Loucy (cell line): Measurements from ENCODE around the gene MYRIP.

Experiments used
- H2AFZ ChIP-seq: fragments of 200-600 bp; sonication (generic); 2 replicates; pipeline ENCODE4 v1.6.0; 2016; ENCODE audit warnings: antibody characterized with exemption, mild to moderate bottlenecking, low read length, moderate library complexity
- H3F3A ChIP-seq: fragments of 200-600 bp; 2 replicates; pipeline ENCODE4 v1.6.0; 2016; ENCODE audit warnings: antibody characterized with exemption, low read depth, mild to moderate bottlenecking
- H3K27me3 ChIP-seq: fragments of 200-600 bp; sonication (generic); 2 replicates; pipeline ENCODE4 v1.6.1; 2014; ENCODE audit warnings: low read length, mild to moderate bottlenecking; ENCODE audit not compliant: insufficient read depth, poor library complexity, severe bottlenecking
- H3K36me3 ChIP-seq: fragments of 200-600 bp; sonication (generic); 2 replicates; pipeline ENCODE4 v1.6.1; 2016; ENCODE audit warnings: low read length; ENCODE audit not compliant: insufficient read depth
- H3K4me1 ChIP-seq: fragments of 200-600 bp; sonication (generic); 2 replicates; pipeline ENCODE4 v1.5.1; 2014; ENCODE audit warnings: low read length, mild to moderate bottlenecking; ENCODE audit not compliant: insufficient read depth, poor library complexity, severe bottlenecking
- H3K4me2 ChIP-seq: fragments of 200-600 bp; sonication (generic); 2 replicates; pipeline ENCODE4 v1.6.0; 2014; ENCODE audit warnings: antibody characterized with exemption, low read length, low read depth, mild to moderate bottlenecking; ENCODE audit not compliant: poor library complexity, severe bottlenecking
- H3K4me3 ChIP-seq: fragments of 200-600 bp; sonication (generic); 2 replicates; pipeline ENCODE4 v1.5.1; 2014; ENCODE audit warnings: low read length, mild to moderate bottlenecking, mixed read lengths; ENCODE audit not compliant: poor library complexity, severe bottlenecking
- H3K79me2 ChIP-seq: fragments of 200-600 bp; sonication (generic); 2 replicates; pipeline ENCODE4 v1.6.1; 2014; ENCODE audit warnings: low read length; ENCODE audit not compliant: insufficient read depth
- H3K9ac ChIP-seq: fragments of 200-600 bp; sonication (generic); 2 replicates; pipeline ENCODE4 v1.6.0; 2014; ENCODE audit warnings: mild to moderate bottlenecking, low read depth, low read length, moderate library complexity; ENCODE audit not compliant: poor library complexity, severe bottlenecking
- H3K9me2 ChIP-seq: fragments of 200-600 bp; sonication (generic); replicated peaks from 2 replicates; pipeline ENCODE4 v1.6.1; 2016; ENCODE audit warnings: low read depth, low read length, mixed read lengths
- H3K9me3 ChIP-seq: fragments of 200-600 bp; sonication (generic); 2 replicates; pipeline ENCODE4 v1.6.1; 2014; ENCODE audit warnings: mild to moderate bottlenecking, antibody characterized with exemption, low read length, low read depth; ENCODE audit not compliant: insufficient read depth
- H4K20me1 ChIP-seq: fragments of 200-600 bp; sonication (generic); 2 replicates; pipeline ENCODE4 v1.6.0; 2014; ENCODE audit warnings: antibody characterized with exemption, low read length, mild to moderate bottlenecking; ENCODE audit not compliant: insufficient read depth, poor library complexity, severe bottlenecking
- CTCF ChIP-seq: fragments of 200-600 bp; sonication (generic); conservative IDR thresholded peaks from 2 replicates; pipeline ENCODE4 v1.5.1; 2014; ENCODE audit warnings: mild to moderate bottlenecking, antibody characterized with exemption, low read length
- EZH2phosphoT487 ChIP-seq: fragments of 200-600 bp; IDR thresholded peaks from 2 replicates; pipeline ENCODE4 v1.6.1; 2018; ENCODE audit warnings: antibody characterized with exemption, mild to moderate bottlenecking, moderate library complexity, borderline replicate concordance

MYRIP gene

GRCh38 chr3:40304352-40304751 lies 494.9 kb downstream of the MYRIP start:
- no peaks in the 10 kb centered on the region for H3K27me3 ChIP-seq
- no peaks in the 10 kb centered on the region for H3K9me3 ChIP-seq
- no peak overlapping the region for H3K9ac ChIP-seq
- peaks cover 3% of the 10 kb centered on the region; the same call in 1 of the 2 replicates for H3K79me2 ChIP-seq
- H3K4me1 ChIP-seq = peaks cover 8% of the 10 kb centered on the region
- H3K9me2 ChIP-seq = no peaks in the 10 kb centered on the region
- H4K20me1 ChIP-seq = no peaks in the 10 kb centered on the region
- H3K4me3 ChIP-seq = no peak overlapping the region
- no peak overlapping the region for H2AFZ ChIP-seq
- no peaks in the 10 kb centered on the region for H3F3A ChIP-seq
- no peak overlapping the region for H3K4me2 ChIP-seq
- no peak for TF ChIP-seq EZH2phosphoT487
- H3K36me3 ChIP-seq = no peaks in the 10 kb centered on the region

DNA sequence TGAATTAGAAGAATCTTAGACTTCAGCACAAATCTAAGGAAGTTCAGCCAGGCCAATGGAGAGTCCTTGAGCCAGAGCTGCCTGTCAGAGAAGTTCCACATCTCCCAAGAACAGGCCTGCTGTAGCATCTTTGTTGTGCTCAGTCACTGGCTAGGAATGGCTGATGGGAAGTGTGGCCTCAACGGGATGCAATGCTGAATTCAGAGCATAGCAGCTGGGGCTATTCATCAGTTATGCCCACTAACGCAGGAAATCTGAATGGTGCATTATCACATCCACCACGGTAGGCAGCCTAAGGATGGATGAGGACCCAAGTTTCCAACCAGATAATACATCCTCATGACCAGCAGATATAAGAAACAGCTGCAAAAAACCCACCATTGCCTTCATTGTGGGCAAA lies 496.9 kb downstream of the MYRIP start:
- no peaks in the 10 kb centered on the region for H3K36me3 ChIP-seq
- no peak overlapping the region for H3K4me3 ChIP-seq
- H3F3A ChIP-seq = no peaks in the 10 kb centered on the region
- H3K4me1 ChIP-seq = peaks cover 15% of the 10 kb centered on the region
- H3K27me3 ChIP-seq = no peaks in the 10 kb centered on the region
- peaks cover 15% of the 10 kb centered on the region for H4K20me1 ChIP-seq
- TF ChIP-seq CTCF = no peak
- TF ChIP-seq EZH2phosphoT487 = no peak
- no peak overlapping the region for H2AFZ ChIP-seq
- H3K9me3 ChIP-seq = no peaks in the 10 kb centered on the region
- H3K4me2 ChIP-seq = no peak overlapping the region
- H3K79me2 ChIP-seq = peaks cover 21% of the 10 kb centered on the region
- H3K9me2 ChIP-seq = no peaks in the 10 kb centered on the region
- no peak overlapping the region for H3K9ac ChIP-seq

DNA sequence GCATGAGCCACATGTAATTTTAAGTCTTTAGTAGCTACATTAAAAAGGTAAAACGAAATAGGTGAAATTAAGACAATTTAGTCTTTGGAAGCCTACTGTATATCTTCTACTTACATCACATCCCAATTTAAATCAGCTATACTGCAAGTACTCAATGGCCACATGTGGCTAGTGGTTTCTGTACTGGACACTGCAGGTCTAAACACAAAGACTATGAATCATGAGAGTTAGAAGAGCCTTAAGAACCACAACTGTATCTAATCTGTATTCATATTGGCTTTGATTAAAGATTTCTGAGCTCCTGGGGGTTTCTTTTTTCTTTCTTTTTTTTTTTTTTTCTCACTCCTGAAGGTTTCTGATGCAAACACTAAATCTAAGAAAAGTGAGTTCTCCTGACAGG lies 497.8 kb downstream of the MYRIP start:
- Histone ChIP-seq H3K9me2 (no peaks in the 10 kb centered on the region), H3K4me1 (peaks cover 23% of the 10 kb centered on the region), H2AFZ (no peak overlapping the region), H4K20me1 (peaks cover 22% of the 10 kb centered on the region), H3K4me3 (no peak overlapping the region), H3K36me3 (peaks cover 3% of the 10 kb centered on the region; the same call in 1 of the 2 replicates), H3K4me2 (no peak overlapping the region), H3K27me3 (no peaks in the 10 kb centered on the region), H3K9ac (no peak overlapping the region), H3K79me2 (peaks cover 30% of the 10 kb centered on the region), H3F3A (no peaks in the 10 kb centered on the region), H3K9me3 (no peaks in the 10 kb centered on the region)
- TF ChIP-seq CTCF (no peak), EZH2phosphoT487 (no peak)

DNA sequence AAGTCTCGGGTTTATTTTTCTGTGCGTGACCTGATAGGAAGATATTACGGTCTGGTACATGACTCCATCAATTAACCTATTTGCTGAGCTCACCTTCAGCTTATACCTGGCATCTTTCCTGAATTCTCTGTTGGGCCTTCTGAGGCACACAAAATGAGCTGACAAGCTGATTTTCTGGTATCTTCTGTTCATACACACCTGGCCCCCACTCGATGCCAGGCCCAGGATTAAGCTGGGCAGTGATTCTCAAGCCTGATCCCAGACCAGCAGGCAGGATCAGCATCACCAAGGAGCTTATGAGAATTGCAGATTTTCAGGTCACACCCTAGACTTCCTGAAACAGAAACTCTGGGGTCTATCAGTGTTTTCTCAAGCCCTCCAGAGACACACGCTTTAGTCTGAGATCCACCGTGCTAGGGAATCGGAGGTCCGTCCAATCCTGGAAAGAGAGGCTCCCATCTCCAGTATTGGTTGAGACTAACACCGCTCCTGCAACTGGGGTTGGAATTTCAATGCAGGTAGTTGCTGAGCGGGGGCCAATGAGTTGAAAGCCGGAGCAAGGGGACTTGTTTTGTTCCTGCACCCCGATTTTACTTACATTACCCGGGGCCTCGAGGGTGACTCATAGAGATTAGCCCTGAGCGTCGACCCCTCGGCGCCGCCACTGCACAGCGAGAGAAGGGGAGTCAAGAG lies 499.5 kb downstream of the MYRIP start:
- H3F3A ChIP-seq = no peaks in the 10 kb centered on the region
- H3K79me2 ChIP-seq = peaks cover 41% of the 10 kb centered on the region
- H3K4me1 ChIP-seq = peaks cover 33% of the 10 kb centered on the region
- TF ChIP-seq CTCF (no peak), EZH2phosphoT487 (no peak)
- peak overlapping the region; percentile 90 for H3K4me3 ChIP-seq
- H3K27me3 ChIP-seq = no peaks in the 10 kb centered on the region
- H4K20me1 ChIP-seq = peaks cover 29% of the 10 kb centered on the region
- peaks cover 9% of the 10 kb centered on the region; the same call in 1 of the 2 replicates for H3K36me3 ChIP-seq
- H3K9me3 ChIP-seq = no peaks in the 10 kb centered on the region
- H3K9me2 ChIP-seq = no peaks in the 10 kb centered on the region
- peak overlapping the region; percentile 95 for H3K9ac ChIP-seq
- H3K4me2 ChIP-seq = peak overlapping the region; percentile 92
- peak overlapping the region; percentile 94 for H2AFZ ChIP-seq
